Brain pericyte (primary cell): Measurements from ENCODE around the gene MED19.
"Not testable (repeated sequence)": the region's sequence is repeated elsewhere in the genome, so short reads cannot be mapped to it uniquely, and the experiment has no call there.

Source experiments
- DNase-seq: peaks from one replicate; pipeline ENCODE4 v3.0.0-alpha.2; 2012; ENCODE audit warnings: low read depth, low spot score

MED19 gene

GRCh38 chr11:57711414-57712255 lies at the start of gene MED19:
Gene MED19 (minus strand): TSS chr11:57712215. CDS start chr11:57712179, 36 bp downstream.
- DNase-seq = no peak

- no peak for DNase-seq
These were observed 46.2 kb upstream of the MED19 start for GRCh38 chr11:57758174-57758573.

- DNase-seq = no peak
These were observed 40.9 kb upstream of the MED19 start for GRCh38 chr11:57752954-57753353.

- no peak for DNase-seq
These were observed 39.8 kb upstream of the MED19 start, which contains the start of gene BTBD18 for GRCh38 chr11:57751676-57752253. Gene BTBD18 (minus strand): TSS chr11:57751819. CDS start chr11:57751188, 631 bp downstream.

- DNase-seq = no peak
These were observed 39.2 kb upstream of the MED19 start for GRCh38 chr11:57751176-57751575.

- no peak for DNase-seq
These were observed 34.9 kb upstream of the MED19 start for GRCh38 chr11:57746920-57747319.

- DNase-seq = no peak
These were observed 33.2 kb upstream of the MED19 start for GRCh38 chr11:57745206-57745605.

GRCh38 chr11:57744357-57744756 lies 32.3 kb upstream of the MED19 start:
- no peak for DNase-seq

GRCh38 chr11:57742087-57742452 lies 30.1 kb upstream of the MED19 start:
- no peak for DNase-seq

- peak; percentile 89 for DNase-seq
These were observed 29.4 kb upstream of the MED19 start, which contains the start of gene SELENOH for GRCh38 chr11:57741132-57742086. Gene SELENOH (plus strand): TSS chr11:57741491. CDS start chr11:57741596, 105 bp downstream.

GRCh38 chr11:57735619-57736298 lies 23.7 kb upstream of the MED19 start:
- DNase-seq = no peak

GRCh38 chr11:57732661-57733060 lies 20.6 kb upstream of the MED19 start:
- DNase-seq = no peak

GRCh38 chr11:57729479-57729878 lies 17.5 kb upstream of the MED19 start:
- DNase-seq = no peak

- no peak for DNase-seq
These were observed 16.8 kb upstream of the MED19 start for GRCh38 chr11:57728829-57729228.

GRCh38 chr11:57727185-57727584 lies 15.2 kb upstream of the MED19 start:
- no peak for DNase-seq

- DNase-seq = not testable (repeated sequence)
These were observed 4.7 kb upstream of the MED19 start for GRCh38 chr11:57716726-57717125.

GRCh38 chr11:57713835-57714234 lies 1.8 kb upstream of the MED19 start:
- no peak for DNase-seq

- DNase-seq = peak; percentile 97
These were observed 488 bp upstream of the MED19 start, which contains the start of gene TMX2 for GRCh38 chr11:57712256-57713150. Gene TMX2 (plus strand): TSS chr11:57712593. CDS start chr11:57712619, 26 bp downstream.

- DNase-seq = no peak
These were observed 2.1 kb downstream of the MED19 start for GRCh38 chr11:57709802-57710367.

- not testable (repeated sequence) for DNase-seq
These were observed 6.6 kb downstream of the MED19 start for GRCh38 chr11:57705432-57705831.
